ENCODE results near the gene OR10V1.
A peak's percentile ranks its signal among the peaks of the same experiment; 100 is the strongest.

OR10V1 gene

GRCh38 chr11:59713745-59714144, at the start of gene OR10V1:
TSS of gene OR10V1 (minus strand) at chr11:59713845. CDS start at chr11:59713845, 0 bp downstream.
- DNase-seq (ENCODE audit: low spot score) = no peak

GRCh38 chr11:59761993-59762392, 48.3 kb upstream of the OR10V1 start:
- no peak for DNase-seq (ENCODE audit: low spot score)

GRCh38 chr11:59760771-59761170, 47.1 kb upstream of the OR10V1 start:
- DNase-seq (ENCODE audit: low spot score) = no peak

- DNase-seq (ENCODE audit: low spot score) = no peak
Measured at GRCh38 chr11:59759900-59760299, 46.3 kb upstream of the OR10V1 start.

- no peak for DNase-seq (ENCODE audit: low spot score)
Measured at GRCh38 chr11:59758401-59759037, 44.9 kb upstream of the OR10V1 start.

GRCh38 chr11:59756845-59757244, 43.2 kb upstream of the OR10V1 start:
- DNase-seq (ENCODE audit: low spot score) = peak; percentile 28

GRCh38 chr11:59756558-59756840, 42.9 kb upstream of the OR10V1 start:
- DNase-seq (ENCODE audit: low spot score) = no peak

GRCh38 chr11:59755701-59756557, 42.3 kb upstream of the OR10V1 start:
- DNase-seq (ENCODE audit: low spot score) = peak; percentile 90

- DNase-seq (ENCODE audit: low spot score) = peak; percentile 92
Measured at GRCh38 chr11:59754859-59755700, 41.4 kb upstream of the OR10V1 start, which contains the start of gene STX3. TSS of gene STX3 (plus strand) at chr11:59755376. CDS start at chr11:59755606, 230 bp downstream.

GRCh38 chr11:59754494-59754858, 40.8 kb upstream of the OR10V1 start:
- peak; percentile 22 for DNase-seq (ENCODE audit: low spot score)

- DNase-seq (ENCODE audit: low spot score) = peak; percentile 95
Measured at GRCh38 chr11:59753650-59754493, 40.2 kb upstream of the OR10V1 start.

GRCh38 chr11:59746111-59746510, 32.5 kb upstream of the OR10V1 start:
- no peak for DNase-seq (ENCODE audit: low spot score)

- DNase-seq (ENCODE audit: low spot score) = no peak
Measured at GRCh38 chr11:59730896-59731565, 17.4 kb upstream of the OR10V1 start.

GRCh38 chr11:59729834-59730233, 16.2 kb upstream of the OR10V1 start:
- no peak for DNase-seq (ENCODE audit: low spot score)

GRCh38 chr11:59728913-59729312, 15.3 kb upstream of the OR10V1 start:
- no peak for DNase-seq (ENCODE audit: low spot score)

- no peak for DNase-seq (ENCODE audit: low spot score)
Measured at GRCh38 chr11:59728154-59728553, 14.5 kb upstream of the OR10V1 start.

GRCh38 chr11:59727426-59727825, 13.8 kb upstream of the OR10V1 start:
- no peak for DNase-seq (ENCODE audit: low spot score)

- no peak for DNase-seq (ENCODE audit: low spot score)
Measured at GRCh38 chr11:59724066-59724465, 10.4 kb upstream of the OR10V1 start.

- DNase-seq (ENCODE audit: low spot score) = no peak
Measured at GRCh38 chr11:59719556-59719955, 5.9 kb upstream of the OR10V1 start.

- DNase-seq (ENCODE audit: low spot score) = no peak
Measured at GRCh38 chr11:59716051-59716450, 2.4 kb upstream of the OR10V1 start.

Measured in GM03348 (cell line).